ENCODE data around the gene WNK3.

- TF ChIP-seq CTCF (IDR thresholded peaks at IDR 0.05; ENCODE audit: extremely low read depth in 1 of 2, insufficient read depth in 1 of 2, low read depth in 1 of 2, low read length in 2 of 2): no peak
- TF ChIP-seq POLR2A (IDR thresholded peaks at IDR 0.05; ENCODE audit: low read depth, low read length): no peak
- TF ChIP-seq, protein P1, sequence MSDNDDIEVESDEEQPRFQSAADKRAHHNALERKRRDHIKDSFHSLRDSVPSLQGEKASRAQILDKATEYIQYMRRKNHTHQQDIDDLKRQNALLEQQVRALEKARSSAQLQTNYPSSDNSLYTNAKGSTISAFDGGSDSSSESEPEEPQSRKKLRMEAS (IDR thresholded peaks at IDR 0.05; ENCODE audit: insufficient read depth, insufficient read length): no peak
- TF ChIP-seq POLR2AphosphoS5 (IDR thresholded peaks at IDR 0.05; ENCODE audit: insufficient read depth, low read depth, low read length): no peak
- no peak for TF ChIP-seq FOS (IDR thresholded peaks at IDR 0.05; ENCODE audit: borderline replicate concordance, insufficient read depth, low read length)
- no peak for TF ChIP-seq EZH2 (IDR thresholded peaks at IDR 0.05; ENCODE audit: borderline replicate concordance, low read depth, low read length, severe bottlenecking)
Measured at GRCh38 chrX:54280466-54280865, 77.4 kb downstream of the WNK3 start.
